Body of pancreas (tissue), 4 donors: ENCODE measurements around the gene LRRC46. TPM values are rescaled to one million over a fixed set of nuclear protein-coding genes. Genes with fewer than 3 reads are reported as not detected.

Experiments used
- ATAC-seq: fragments of 150-250 bp; one replicate; pipeline ENCODE4 v1.9.1; 2016
- DNase-seq, 4 donors: peaks; one replicate each; pipeline ENCODE4 v3.0.0-alpha.2; 2019
- H3K27ac ChIP-seq, 4 donors: fragments of 200-600 bp; sonication (generic); 1 replicate in 3 of 4; 2 replicates in 1 of 4; pipeline versions ENCODE4 v1.5.1 to v1.6.1; 2016 to 2019; ENCODE audit warnings: mild to moderate bottlenecking in 1 of 4, mixed read lengths in 1 of 4, moderate library complexity in 1 of 4
- H3K27me3 ChIP-seq, 2 donors: fragments of 200-600 bp; sonication (generic); one replicate each; pipeline ENCODE4 v1.6.0; 2016; ENCODE audit warnings: mild to moderate bottlenecking in 1 of 2
- H3K36me3 ChIP-seq, 2 donors: fragments of 200-600 bp; sonication (generic); replicated peaks in 1 of 2; 2 replicates each; pipeline ENCODE4 v1.5.1; 2016; ENCODE audit warnings: low read depth in 2 of 2; ENCODE audit not compliant: insufficient read depth in 1 of 2
- H3K4me1 ChIP-seq: fragments of 200-600 bp; sonication (generic); one replicate; pipeline ENCODE4 v1.6.0; 2016
- H3K4me3 ChIP-seq, 2 donors: fragments of 200-600 bp; sonication (generic); 1 replicate in 1 of 2; 2 replicates in 1 of 2; pipeline ENCODE4 v1.5.1; 2016 to 2019
- H3K9me3 ChIP-seq, 3 donors: fragments of 200-600 bp; sonication (generic); 1 replicate in 2 of 3; 2 replicates in 1 of 3; pipeline ENCODE4 v1.5.1; 2016
- CTCF ChIP-seq, 7 experiments: fragments of 450-650 bp in 4 of 7; fragments of 200-600 bp in 3 of 7; sonication (generic) in 3 of 7; IDR thresholded peaks; one replicate each; pipeline ENCODE4 v1.5.1; 2016 to 2019; ENCODE audit warnings: antibody characterized with exemption in 7 of 7
- POLR2A ChIP-seq, 3 donors: fragments of 450-650 bp; IDR thresholded peaks; one replicate each; pipeline ENCODE4 v1.6.1; 2016; ENCODE audit warnings: antibody characterized with exemption in 3 of 3, mild to moderate bottlenecking in 2 of 3
- WGBS, 2 donors: methylation state at CpG; one replicate each; pipeline ENCODE4 v1.1.5; 2017; 5-methylcytosine and 5-hydroxymethylcytosine counted together
- intact Hi-C: fragments of 100-400 bp; cut with DNase I; formaldehyde crosslinking; loops from one replicate; pipeline ENCODE4 v1.15.1; 2023
- total RNA-seq, 2 donors: library from RNA; depleted of rRNA; stranded (reverse); fragments of >200 nt; gene quantifications; one replicate each; pipeline ENCODE4 v1.1.0, GENCODE V29; 2016

LRRC46 gene
- total RNA-seq, 2 donors from 2014 or later, result not detected

- ATAC-seq (no peak), DNase-seq (no peak)
- Histone ChIP-seq H3K9me3 (no peaks in the 10 kb centered on the region), H3K27ac (no peak overlapping the region), H3K27me3 (peaks cover 0 to 19% of the 10 kb centered on the region in 2 donors), H3K4me3 (no peak overlapping the region), H3K36me3 (no peaks in the 10 kb centered on the region), H3K4me1 (peaks cover 46% of the 10 kb centered on the region)
- TF ChIP-seq CTCF (IDR thresholded peaks at IDR 0.05) (no peak), POLR2A (IDR thresholded peaks at IDR 0.05) (no peak)
- intact Hi-C loops, result no loop called here
- WGBS, 2 donors, result 18 to 30% methylated on average over 6 to 28 of the region's 31 CpGs
Observed at GRCh38 chr17:47846716-47847340, 15.4 kb downstream of the LRRC46 start.

GRCh38 chr17:47847341-47848197 is 16.1 kb downstream of the LRRC46 start:
- intact Hi-C loops, result no loop called here

GRCh38 chr17:47848198-47848513 is 16.7 kb downstream of the LRRC46 start:
- Histone ChIP-seq H3K27ac (no peak overlapping the region), H3K4me3 (no peak overlapping the region), H3K27me3 (peaks cover 0 to 31% of the 10 kb centered on the region in 2 donors), H3K4me1 (peaks cover 40% of the 10 kb centered on the region), H3K36me3 (no peaks in the 10 kb centered on the region), H3K9me3 (no peaks in the 10 kb centered on the region)
- ATAC-seq (no peak), DNase-seq (no peak)
- intact Hi-C loops, result no loop called here
- TF ChIP-seq POLR2A (IDR thresholded peaks at IDR 0.05), result no peak
- TF ChIP-seq CTCF (IDR thresholded peaks at IDR 0.05), result no peak
- 46 to 49% methylated on average over 18 to 22 of the region's 23 CpGs for WGBS, 2 donors

More at GRCh38 chr17:47847341-47848197, 16.1 kb downstream of the LRRC46 start:
- 20 to 53% methylated on average over 3 to 65 of the region's 71 CpGs for WGBS, 2 donors
- no peak for TF ChIP-seq POLR2A (IDR thresholded peaks at IDR 0.05)
- peak in 4 of 7 experiments; percentile 13 to 28 (median 22) for TF ChIP-seq CTCF (IDR thresholded peaks at IDR 0.05)
- Histone ChIP-seq H3K4me3 (no peak overlapping the region), H3K4me1 (peaks cover 46% of the 10 kb centered on the region), H3K27ac (no peak overlapping the region), H3K9me3 (no peaks in the 10 kb centered on the region), H3K36me3 (no peaks in the 10 kb centered on the region), H3K27me3 (peaks cover 0 to 27% of the 10 kb centered on the region in 2 donors)
- ATAC-seq, result no peak
- peak in 1 of 4 donors; percentile 30 for DNase-seq

- 36 to 38% methylated on average over 9 of the region's 9 CpGs for WGBS, 2 donors
- peaks cover 0 to 31% of the 10 kb centered on the region in 2 donors for H3K27me3 ChIP-seq
Observed at GRCh38 chr17:47850373-47850691, 18.9 kb downstream of the LRRC46 start.

More at GRCh38 chr17:47850373-47850691, 18.9 kb downstream of the LRRC46 start:
- Histone ChIP-seq H3K4me1 (peaks cover 35% of the 10 kb centered on the region), H3K36me3 (no peaks in the 10 kb centered on the region), H3K9me3 (no peaks in the 10 kb centered on the region), H3K27ac (peak overlapping the region in 2 of 4 donors; percentile 28 to 47), H3K4me3 (no peak overlapping the region)
- TF ChIP-seq CTCF (IDR thresholded peaks at IDR 0.05), result no peak
- no peak for TF ChIP-seq POLR2A (IDR thresholded peaks at IDR 0.05)
- intact Hi-C loops, result no loop called here
- no peak for DNase-seq
- ATAC-seq, result peak; percentile 13
